NCI-H69 (cell line): ENCODE results near the gene FRMD5.

Experiments
- DNase-seq: peaks from one replicate; lab custom pipeline; 2025; lab: John Stamatoyannopoulos, UW

Gene FRMD5

DNA sequence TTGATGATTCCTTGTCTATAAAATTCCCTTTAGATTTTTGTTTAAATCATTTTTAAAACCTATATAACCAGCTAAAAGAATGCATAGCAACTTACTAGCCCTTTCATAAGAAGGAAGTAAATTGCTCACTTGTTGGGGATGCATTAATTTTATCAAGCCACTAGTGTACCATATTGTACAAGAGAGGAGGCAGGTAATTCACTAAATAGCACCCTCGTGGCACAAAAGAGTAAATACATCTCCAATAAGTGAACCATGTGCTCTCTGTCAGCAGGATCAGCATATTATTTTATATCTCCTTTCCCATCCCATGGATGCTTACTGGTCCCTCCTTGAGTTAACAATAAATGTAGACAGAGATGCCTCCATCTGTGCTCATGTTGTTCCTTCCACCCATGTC lies 34.3 kb downstream of the FRMD5 start:
- DNase-seq, result peak; percentile 23

- DNase-seq, result no peak
Observed at GRCh38 chr15:44159492-44159891, 35.6 kb downstream of the FRMD5 start.

DNA sequence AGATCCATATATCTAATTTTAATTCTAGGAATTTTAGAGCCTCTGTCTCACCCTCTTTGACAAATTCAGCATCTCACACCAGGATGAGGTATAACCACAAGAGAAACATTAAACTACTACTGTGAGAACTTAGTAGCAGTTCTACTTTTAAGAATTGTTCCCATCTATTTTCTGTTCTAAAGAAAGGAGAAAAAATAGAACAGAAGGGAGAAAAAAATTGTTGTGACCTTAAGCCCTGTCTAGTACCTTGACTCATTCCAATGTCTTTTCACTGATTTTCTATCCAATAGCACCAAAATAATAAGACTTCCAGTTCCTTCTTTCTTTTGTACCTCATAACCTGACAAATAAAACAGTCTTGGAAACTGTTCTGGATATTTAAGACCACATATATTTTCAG lies 37.0 kb downstream of the FRMD5 start:
- no peak for DNase-seq

- no peak for DNase-seq
Observed at GRCh38 chr15:44157679-44158078, 37.4 kb downstream of the FRMD5 start.

GRCh38 chr15:44153352-44153751 lies 41.7 kb downstream of the FRMD5 start:
- no peak for DNase-seq

DNA sequence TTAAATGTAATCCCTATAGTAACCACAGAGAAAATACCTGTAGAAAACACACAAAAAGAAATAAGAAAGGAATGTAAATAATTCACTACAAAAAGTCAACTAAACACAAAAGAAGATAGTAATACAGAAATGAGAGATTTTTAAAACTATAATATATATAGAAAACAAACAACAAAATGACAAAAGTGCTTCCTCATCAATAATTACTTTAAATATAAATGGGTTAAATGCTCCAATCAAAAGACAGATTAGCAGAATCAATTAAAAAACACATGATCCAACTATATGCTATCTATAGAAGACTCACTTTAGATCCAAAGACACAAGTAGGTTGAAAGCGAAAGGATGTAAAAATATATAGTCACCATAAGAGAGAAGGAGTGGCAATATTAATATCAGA lies 45.8 kb downstream of the FRMD5 start:
- no peak for DNase-seq

- no peak for DNase-seq
Observed at GRCh38 chr15:44148580-44148979, 46.5 kb downstream of the FRMD5 start.

- no peak for DNase-seq
Observed at GRCh38 chr15:44147636-44148035, 47.4 kb downstream of the FRMD5 start.

DNA sequence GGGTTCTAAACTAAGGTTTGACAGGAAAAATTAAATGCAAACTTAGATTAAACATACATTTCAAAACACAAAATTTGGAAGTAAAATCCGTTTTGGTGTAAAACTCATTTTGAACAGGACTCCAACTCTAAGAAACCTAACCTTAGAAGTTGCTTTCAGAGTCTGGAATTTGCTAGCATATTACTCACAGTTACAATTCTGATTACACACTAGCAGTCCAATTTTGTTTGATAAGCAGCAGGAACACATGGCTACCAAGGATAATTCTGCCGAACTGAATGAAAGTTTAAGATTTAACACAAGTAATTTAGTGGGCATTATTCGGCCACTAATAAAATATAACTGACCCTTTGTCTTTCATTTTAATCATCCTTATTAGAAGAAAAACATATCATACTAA lies 49.6 kb downstream of the FRMD5 start:
- DNase-seq, result no peak

DNA sequence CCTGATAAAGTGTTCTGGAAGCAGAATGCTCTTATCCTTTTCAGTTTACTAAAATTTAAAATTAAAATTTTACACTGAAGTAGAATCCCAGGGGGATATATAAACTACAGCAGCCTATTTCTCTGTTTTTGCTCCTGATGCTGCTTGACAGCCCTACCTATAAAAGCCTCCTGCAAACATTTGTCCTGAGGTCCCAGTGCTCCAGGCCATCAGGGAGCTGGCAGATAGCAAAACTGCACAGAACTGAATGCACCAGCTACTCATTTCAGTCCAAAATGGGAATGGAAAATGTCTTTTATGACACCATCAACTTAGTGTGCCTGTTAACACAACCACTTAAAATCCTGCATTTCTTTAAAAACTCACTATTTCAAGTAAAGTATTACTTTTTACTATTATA lies 50.1 kb downstream of the FRMD5 start:
- DNase-seq, result no peak

- no peak for DNase-seq
Observed at GRCh38 chr15:44144184-44144583, 50.9 kb downstream of the FRMD5 start.

- peak; percentile 91 for DNase-seq
Observed at GRCh38 chr15:44137750-44138149, 57.3 kb downstream of the FRMD5 start.

DNA sequence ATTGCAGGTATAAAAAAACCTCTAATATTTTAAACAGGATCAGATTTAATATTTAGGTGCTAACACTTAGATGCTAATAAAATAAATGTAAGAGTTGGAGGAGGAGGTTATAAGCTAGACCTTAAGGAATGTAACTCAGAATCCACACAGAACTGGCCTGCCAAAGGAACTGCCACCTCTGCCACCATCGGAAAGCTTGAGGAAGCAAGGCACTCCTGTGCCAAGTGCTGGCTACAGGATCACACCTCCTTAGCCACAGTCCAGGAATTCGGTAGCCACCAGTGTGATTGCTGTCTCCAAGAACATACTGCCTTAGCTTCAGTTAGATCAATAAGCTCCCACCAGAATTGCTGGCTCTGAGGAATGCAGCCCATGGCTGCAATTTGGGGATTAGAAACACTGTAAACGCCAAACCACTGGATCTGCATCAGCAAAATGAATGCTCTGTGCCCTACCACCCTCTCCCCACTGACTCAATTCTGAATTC lies 58.0 kb downstream of the FRMD5 start:
- peak; percentile 62 for DNase-seq

DNA sequence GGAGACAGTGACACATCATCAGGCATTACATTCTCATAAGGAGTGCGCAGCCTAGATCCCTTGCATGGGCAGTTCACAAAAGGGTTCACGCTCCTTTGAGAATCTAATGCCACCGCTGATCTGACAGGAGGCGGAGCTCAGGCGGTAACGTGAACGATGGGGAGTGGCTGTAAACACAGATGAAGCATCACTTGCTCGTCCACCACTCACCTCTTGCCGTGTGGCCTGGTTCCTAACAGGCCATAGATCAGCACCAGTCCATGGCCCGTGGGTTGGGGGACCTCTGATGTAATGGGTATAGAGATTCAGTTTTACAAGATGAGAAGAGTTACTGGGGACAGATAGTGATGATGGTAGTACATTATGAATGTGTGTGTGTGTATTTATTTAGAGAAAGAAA lies 63.0 kb downstream of the FRMD5 start:
- DNase-seq, result no peak

- DNase-seq, result no peak
Observed at GRCh38 chr15:44130778-44131177, 64.3 kb downstream of the FRMD5 start.

DNA sequence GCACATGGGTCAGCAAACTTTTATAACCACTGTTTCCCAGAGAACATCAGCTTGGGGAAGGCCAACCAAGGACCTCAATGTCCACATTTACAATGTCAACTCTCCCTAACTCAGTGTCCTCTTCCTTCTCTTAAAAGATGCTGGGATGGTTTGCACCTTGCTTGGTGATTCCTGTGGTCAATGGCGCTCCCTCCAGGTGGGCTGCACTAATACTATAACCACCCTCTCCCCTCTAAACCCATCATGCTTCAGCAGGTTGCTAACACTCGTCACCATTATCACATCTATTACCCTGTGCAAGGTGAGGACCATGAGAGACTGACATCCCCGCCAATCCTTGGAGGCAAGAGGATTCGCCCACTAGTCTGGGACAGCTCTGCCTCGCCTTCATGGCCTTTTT lies 65.2 kb downstream of the FRMD5 start:
- DNase-seq, result no peak

DNA sequence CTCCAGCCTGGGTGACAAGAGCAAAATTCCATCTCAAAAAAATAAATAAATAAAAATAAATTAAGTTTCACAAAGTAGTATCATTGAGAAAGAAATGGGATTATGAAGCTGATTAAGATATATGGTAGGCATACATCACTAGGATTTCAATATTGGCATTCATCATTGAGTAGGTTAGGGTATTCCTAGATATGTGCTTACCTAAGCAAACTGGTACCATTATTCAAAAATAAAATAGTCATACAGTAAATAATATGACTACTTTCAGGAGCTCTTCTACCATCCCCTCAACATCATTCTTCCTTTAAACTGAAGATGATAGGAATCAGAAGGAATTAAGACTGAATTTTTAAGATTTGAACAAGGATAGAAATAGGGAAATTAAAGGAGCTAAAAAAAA lies 66.6 kb downstream of the FRMD5 start:
- DNase-seq, result no peak

GRCh38 chr15:44125879-44126278 lies 69.2 kb downstream of the FRMD5 start:
- no peak for DNase-seq

- peak; percentile 91 for DNase-seq
Observed at GRCh38 chr15:44102675-44103254, 92.3 kb downstream of the FRMD5 start.

DNA sequence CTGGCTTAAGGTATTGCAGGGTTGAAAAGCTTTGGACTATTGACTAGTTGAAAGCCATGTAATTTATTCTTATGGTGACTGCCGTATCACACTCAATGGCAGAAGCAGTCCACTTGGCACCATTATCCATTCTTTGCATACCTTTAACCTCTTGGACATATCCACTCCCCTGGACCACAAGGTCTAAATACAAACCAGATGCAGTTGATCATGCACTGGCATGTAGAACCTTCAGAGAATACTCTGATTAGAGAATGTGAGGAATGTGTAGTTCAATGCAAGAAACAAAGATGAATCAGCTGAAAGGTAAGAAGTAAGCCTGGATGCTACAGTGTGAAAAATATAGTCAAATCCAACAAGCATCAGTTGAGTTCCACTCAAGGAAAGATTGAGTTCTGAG lies 93.1 kb downstream of the FRMD5 start:
- DNase-seq, result no peak

DNA sequence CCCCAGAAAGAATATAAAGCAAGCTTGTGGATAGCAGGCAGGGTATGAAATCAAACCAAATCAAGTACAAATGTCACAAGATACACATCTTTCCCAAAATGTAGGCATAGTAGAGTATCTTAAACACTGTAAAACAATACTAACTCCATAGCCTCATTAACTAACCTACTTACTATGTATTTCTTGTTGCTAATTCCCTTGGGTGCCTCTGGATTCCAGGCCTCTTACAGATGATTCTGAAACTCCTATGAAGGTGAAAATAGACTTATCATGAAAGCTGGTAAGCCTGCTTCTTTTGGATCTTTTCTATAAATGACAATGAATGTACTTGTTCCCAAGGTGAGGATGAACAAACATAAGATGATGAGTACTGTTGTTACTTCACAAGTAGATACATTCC lies 93.8 kb downstream of the FRMD5 start:
- peak; percentile 18 for DNase-seq

GRCh38 chr15:44099671-44100070 lies 95.4 kb downstream of the FRMD5 start:
- DNase-seq, result no peak

DNA sequence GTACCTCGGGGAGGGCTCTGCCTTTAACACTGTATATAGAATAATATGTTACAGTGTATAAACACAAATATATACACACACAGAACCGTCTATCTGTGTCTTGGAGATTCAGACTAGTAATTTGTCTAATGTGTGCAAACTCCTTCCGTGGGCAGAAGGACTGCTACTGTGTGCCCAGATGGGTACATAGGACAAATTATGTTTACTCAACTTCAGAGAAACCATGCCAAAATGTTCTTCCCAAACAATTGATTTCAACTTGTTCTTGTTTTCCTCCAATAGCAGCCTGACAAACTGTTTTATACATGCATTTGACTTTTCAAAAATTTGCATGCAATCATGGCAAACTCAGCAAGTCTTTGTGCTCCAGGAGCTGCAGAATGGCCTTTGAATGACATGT lies 97.5 kb downstream of the FRMD5 start:
- DNase-seq, result no peak

DNA sequence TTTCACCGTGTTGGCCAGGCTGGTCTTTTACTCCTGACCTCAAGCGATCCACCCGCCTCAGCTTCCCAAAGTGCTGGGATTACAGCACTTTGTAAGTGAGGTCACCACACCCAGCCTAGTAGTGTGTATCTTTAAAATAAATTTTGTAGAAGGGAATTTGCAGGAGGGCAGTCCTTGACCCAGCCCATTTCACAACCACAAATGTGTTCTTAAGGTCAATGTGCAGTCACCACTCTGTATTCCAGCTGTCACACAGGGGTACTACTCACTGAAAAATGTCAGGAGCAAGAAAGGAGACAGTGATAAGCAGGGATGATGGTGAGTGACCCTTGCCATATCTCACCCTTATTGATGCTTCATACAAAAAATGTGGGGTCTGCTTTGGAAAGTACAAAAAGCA lies 98.5 kb downstream of the FRMD5 start:
- DNase-seq, result no peak

DNA sequence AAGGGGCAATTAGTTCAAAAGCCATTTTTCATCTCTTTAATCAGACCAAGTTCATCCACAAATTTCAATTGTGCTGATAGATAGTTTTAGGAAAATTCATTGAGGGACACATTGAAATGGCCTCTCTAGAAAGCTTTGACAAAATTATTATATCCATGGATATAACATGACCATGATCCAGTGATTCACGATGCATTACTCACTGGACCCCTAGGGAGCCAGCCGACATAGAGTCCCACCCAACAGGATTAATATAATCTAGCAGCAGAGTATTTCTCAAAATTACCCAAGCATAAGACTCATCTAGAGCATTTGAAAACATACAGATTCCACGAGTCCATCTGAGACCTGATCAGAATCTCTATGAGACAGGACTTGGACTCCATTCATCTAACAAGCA lies 100.3 kb downstream of the FRMD5 start:
- DNase-seq, result no peak
